NCI-H345 treated with DMSO at 0.1 percent for 48 hours (cell line): Measurements from ENCODE around the gene GPER1.
"Not testable (repeated sequence)": the region's sequence is repeated elsewhere in the genome, so short reads cannot be mapped to it uniquely, and the experiment has no call there.

ENCODE experiments used
- DNase-seq: peaks from one replicate; lab custom pipeline; 2025; ENCODE audit not compliant: unreplicated experiment; lab: John Stamatoyannopoulos, UW

Gene GPER1

DNA sequence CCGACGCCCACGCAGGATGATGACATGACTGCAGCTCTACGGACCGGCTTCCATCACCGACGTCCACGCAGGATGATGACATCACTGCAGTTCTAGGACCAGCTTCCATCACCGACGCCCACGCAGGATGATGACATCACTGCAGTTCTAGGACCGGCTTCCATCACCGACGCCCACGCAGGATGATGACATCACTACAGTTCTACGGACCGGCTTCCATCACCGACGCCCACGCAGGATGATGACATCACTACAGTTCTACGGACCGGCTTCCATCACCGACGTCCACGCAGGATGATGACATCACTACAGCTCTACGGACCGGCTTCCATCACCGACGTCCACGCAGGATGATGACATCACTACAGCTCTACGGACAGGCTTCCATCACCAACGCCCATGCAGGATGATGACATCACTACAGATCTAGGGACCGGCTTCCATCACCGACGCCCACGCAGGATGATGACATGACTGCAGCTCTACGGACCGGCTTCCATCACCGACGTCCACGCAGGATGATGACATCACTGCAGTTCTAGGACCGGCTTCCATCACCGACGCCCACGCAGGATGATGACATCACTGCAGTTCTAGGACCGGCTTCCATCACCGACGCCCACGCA, 28.6 kb downstream of the GPER1 start:
- not testable (repeated sequence) for DNase-seq

DNA sequence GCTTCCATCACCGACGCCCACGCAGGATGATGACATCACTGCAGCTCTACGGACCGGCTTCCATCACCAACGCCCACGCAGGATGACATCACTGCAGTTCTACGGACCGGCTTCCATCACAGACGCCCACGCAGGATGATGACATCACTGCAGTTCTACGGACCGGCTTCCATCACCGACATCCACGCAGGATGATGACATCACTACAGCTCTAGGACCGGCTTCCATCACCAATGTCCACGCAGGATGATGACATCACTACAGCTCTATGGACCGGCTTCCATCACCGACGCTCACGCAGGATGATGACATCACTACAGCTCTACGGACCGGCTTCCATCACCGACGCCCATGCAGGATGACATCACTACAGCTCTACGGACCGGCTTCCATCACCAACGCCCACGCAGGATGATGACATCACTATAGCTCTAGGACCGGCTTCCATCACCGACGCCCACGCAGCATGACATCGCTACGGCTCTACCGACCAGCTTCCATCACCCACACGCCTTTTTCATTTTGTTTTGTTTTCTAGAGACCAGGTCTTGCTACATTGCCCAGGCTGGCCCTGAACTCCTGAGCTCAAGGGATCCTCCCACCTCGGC, 29.5 kb downstream of the GPER1 start:
- DNase-seq = no peak

DNA sequence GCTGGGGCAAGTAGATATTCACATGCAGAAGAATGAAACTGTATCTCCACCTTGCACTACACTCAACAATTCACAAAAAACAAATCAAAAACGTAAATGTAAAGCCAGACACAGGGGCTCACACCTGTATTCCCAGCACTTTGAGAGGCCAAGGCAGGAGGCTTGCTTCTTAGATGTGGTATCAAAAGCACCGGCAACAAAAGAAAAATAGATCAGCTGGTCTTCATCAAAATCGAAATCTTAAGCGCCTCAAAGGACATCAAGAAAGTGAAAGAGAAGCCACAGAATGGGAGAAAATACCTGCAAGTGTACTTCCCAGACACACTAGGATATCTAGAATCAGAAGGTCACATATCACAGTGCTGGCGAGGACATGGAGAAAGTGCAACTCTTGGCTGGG, 31.3 kb downstream of the GPER1 start:
- DNase-seq = no peak

DNA sequence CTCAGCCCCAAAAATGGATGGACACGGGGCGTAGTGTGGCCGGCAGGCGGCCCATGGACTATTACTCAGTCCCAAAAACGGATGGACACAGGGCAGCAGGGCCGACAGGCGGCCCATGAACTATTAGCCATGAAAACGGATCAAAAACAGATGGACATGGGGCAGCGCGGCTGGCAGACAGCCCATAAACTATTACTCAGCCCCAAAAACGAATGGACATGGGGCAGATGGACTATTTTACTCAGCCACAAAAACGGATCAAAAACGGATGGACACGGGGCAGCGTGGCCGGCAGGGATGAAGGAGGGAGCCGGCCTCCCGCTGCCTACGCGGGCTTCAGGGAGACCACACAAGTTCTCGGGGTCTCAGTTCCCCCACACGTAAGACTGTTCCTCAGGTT, 32.9 kb downstream of the GPER1 start:
- DNase-seq = no peak

DNA sequence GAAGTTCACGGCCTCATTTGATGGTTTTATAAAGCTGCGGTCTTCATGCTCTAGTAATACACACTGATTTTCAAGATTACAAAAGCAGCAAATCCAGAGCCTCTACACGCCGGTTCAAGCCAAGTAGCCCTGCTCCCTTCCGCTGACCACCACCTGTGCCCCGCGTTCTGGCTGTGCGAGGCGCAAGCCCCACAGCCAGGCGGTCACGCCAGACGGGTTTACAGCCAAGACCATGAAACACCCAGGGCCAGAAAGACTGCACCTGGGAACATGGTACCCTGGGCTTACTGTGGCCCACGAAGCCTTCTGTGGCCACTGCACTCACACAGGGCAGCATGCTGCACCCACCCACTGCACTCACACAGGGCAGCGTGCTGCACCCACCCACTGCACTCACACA, 33.6 kb downstream of the GPER1 start:
- DNase-seq = no peak

DNA sequence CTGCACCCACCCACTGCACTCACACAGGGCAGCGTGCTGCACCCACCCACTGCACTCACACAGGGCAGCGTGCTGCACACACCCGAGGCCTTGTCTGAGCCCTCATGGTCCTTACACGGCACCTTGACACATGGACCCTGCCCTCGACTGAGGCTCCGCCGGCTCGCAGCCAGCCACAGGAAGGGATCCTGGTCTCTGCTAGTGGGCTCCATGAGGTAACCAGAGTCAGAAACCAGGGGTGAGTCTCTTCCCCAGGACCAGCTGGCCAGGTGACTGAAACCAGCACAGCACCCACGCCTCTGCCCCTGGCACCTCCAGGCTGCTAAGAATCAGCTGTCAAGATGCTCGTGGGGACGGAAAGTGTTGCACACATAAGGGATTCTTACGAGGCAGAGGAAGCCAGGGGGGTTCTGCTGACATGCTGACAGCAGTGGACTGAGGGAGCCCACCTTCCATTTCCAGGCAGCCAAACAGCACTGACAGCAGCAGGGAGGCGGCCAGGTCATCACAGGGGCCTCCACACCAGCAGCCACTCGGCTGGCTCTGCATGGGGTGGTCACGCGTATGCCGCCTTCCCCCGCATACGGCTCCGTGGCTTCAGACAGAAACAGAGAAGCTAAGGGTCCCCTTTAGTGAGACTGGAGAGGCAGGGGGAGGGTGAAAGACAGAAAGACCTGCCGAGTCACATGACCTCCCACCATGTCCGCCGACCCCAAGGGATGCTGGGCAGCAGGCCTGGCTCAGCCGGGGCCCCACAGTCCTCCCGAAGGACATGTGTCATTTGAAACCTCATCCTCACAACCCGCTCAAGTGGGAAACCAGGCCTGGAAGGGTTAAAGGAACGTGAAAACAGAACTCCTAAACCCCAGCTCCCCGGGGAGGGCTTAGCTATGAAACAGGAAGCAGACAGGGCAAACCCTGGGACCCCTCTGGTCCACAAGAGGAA, 34.2 kb downstream of the GPER1 start:
- DNase-seq = no peak

DNA sequence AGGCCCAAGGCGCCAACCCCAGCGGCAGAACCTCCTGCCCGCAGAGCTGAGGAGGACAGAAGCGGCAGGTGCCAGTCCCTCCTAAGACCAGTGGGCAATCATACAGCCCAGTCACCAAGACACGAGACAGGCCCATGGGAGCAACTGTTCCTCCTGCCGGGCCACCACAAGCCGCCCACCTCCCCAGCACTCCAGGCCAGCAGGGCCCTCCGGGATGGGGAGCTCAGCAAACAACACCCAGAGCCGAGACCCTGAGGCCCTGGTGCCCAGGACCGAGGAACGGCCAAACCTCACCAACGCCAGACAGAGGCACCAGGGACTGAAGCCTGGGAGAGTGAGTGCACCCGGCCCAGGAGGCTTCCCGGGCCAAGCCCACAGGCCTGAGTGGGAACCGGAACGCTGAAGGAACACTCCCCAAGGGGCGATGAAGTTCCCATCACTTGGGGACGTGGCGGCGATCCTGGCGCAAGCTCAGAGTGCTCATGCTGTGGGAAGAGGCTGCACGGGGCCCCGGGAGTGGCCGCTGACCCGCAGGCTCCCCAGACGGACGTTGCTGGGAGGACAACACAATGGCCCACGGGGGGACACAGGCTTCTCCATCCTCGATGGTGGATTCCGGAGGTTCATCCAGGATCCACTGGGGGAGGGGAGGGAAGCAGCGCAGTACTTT, 35.1 kb downstream of the GPER1 start:
- no peak for DNase-seq

DNA sequence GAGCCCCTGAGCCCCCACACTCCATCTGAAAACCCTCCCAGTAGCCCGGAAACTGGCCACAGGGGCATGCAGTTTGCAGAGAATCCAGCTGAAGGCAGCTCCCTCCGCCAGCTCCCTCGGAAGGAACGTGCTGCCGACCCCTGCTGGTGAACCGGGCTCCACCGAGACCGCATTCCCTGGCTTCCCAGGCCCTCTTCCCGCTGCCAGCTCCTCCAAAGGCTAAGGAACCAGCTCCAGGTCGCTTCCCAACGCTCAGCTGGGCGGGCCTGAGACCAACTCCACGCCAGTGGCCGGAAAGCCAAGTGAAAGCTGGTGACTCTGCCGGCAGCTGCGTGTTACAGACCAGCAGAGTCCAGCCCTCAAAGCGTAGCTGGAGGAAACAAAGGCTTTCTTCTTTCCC, 35.8 kb downstream of the GPER1 start:
- no peak for DNase-seq

DNA sequence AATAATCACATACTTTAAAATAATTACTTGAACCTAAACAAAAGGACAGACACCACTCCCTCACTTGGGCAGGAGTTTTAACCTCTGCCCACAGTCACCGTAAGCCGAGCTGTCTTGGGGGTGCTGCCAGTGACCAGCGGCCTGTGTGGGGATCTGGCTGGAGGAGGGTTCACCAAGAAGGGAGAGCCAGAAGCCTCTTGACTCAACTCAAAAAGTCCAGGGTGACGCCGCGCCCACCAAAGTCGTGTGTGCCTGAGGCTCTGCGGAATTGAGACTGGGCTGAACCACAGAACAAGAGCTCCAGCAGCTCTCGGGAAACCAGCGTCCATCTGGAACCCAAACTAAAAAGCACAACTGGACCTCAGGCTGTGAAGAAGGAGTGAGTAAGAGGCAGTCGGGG, 36.3 kb downstream of the GPER1 start:
- DNase-seq = no peak

DNA sequence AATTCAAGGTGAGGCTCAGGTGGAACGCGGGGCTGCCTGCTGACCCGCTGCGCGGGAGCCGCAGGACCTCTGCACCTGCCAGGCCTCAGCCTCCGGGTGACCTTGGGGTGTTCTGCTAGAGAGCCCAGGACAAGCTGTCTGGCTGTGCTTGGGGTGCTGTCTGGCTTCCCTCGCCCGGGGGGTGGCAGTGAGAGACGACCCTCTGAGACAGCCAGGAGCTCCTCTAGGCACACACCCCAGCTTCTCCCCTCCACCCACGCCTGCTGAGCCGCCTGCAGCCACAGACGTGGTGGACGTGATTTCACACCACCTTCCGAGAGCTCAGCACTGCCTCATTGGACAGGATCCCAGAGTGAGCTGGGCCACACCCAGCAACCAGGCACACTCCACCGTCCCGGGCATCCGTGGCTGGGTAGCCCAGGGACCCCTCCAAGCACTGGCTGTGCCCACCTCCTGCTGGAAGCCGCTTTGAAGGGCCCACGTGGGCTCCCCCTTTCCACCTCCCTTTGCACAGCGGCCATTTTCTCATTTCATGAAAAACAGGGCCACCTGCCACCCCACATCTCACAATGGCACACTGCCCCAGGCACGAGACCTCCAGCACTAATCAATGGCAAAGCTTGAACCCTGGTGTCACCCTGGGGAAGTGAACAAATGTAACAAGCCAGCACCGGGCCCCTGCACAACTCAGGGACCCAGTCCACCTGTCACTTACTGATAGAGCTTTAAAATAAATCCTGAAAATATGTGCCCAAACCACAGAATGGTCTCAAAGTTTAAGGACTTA, 37.1 kb downstream of the GPER1 start:
- no peak for DNase-seq

DNA sequence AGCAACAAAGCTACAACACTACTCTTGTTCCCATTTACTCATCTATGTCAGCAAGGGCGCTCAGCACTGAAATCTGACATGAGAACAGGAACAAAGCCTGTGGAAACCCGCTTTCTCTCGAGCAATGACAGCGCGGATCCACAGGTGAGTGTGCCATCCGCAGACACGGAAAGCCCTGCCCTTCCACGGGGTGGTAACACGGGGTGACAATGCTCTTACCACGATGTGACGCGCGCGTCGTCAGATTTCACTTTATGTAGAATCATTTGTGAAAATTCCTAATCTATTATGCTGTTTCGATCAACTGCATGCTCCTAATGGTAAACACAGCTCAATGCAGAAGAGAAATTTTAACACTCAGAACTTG, 37.7 kb downstream of the GPER1 start:
- DNase-seq = no peak

DNA sequence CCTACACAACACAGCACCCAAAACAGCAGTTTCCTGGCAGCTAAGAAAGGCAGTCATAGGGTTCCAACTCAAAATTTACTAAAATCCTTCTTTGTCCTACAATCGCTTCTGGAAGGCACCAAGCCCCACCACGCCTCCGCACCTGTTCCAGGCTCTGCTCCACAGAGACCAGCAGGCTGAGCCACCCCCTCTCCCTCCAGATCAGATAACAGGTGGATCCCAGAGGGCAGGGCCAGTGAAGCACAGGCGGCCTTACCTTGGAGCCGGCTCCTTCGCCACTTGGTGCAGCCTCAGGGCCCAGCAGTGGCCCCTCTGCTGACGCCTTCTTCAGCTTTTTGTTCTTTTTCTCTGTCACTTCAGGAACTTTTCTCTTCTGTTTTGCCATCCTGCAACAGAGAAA, 39.1 kb downstream of the GPER1 start:
- DNase-seq = no peak

DNA sequence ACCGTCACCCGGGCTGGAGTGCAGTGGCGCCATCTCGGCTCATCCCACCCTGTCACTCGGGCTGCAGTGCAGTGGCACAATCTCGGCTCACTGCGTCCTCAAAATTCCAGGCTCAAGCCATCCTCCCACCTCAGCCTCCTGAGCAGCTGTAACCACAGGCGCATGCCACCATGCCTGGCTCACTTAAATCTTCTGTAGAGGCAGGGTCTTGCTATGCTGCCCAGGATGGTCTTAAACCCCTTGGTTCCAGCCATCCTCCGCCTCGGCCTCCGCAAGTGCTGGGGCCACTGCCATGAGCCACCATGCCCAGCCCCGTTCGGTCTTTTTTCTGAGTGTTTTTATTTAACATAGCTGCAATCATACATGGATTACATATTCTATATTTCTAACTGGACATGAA, 41.5 kb downstream of the GPER1 start:
- no peak for DNase-seq

DNA sequence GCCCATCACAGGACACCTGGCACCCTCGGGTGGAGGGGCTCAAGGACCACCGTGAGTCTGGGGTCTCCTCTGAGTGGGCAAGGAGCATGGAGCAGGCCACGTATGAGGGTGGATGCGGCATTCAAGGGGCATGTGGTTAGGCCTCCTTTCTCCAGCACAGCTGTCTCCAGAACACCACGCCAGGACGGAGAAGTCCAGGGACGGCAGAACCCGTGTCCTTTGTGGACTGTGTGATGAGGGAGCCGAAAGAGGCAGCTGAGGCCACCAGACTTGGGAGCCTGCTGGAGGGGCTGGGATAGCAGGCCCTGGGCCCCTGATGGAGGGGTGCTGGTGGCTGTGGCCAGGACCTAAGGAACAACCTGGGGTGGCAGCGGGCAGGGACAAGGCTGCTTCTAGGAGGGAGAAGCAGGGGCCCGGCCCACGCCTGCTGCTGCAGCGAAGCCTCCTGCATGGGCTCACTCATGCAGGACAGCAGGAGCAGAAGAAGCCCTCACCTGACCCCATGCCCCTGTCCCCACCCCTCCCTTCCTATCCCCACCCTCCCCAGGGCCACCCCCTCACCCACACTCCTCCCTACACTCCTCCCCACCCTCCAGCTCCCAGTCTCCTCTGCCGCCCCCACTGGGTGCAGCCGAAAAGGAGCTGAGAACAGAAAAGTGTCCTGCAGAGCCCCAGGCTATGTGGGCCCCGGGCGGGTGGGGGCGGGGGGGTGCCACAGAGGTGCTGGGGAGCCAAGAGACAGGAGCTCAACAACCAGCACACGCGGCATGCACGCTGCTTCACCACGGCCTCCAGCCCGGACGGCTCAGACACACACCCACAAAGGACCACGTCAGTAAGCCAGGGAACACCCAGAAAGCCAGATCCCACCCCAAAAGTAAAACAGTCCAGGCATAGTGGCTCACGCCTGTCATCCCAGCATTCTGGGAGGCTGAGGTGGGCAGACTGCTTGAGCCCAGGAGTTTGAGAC, 42.4 kb downstream of the GPER1 start:
- DNase-seq = no peak

DNA sequence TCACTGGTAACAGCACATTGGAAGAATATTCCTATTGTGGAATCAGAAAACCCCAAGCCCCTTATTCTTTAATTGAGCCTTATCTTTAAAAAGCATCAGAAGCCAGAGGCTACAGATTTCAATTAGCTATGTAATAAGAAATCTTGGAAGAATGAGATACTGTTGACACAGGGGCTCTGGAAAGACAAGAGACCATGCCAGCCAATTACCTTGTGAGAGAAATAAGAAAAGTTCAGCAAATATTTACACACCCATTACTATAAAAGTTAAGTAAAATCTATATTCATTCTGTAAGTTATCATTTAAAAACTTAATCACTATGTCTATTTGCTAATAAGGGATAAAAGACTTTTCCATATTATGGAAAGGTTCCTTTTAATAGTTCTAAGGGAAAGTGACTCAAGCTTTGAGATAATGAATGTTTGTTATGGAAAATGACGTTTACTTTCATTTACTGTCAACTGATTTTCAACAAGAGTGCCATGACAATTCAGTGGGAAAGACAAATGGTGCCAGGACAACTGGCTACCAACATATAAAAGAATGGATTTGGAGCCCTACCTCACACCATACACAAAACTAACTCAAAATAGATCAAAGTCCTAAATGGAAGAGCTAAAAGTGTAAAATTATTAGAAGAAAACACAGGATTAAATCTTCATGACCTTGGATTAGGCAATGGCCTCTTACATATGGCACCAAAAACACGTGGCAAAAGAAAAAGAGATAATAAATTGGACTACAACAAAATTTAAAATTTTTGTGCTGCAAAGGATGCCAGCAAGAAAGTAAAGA, 43.8 kb downstream of the GPER1 start:
- DNase-seq = no peak

DNA sequence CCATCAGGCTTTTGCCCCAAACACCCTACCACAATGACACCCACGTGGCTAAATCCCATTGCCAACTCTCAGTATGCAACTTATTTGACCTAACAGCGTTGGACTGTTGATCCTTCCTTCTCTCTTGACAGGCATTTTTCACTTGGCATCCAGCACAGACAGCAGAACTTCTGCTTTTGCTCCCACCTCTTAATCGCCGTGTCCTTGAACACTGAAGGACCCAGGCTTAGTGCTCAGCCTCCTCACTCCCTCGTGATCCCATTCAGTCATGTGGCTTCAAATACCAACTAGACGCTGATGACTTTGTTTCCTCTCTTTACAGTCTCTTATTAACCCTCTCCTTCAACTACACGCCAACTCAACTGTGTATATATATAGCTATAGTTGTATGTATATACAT, 47.0 kb downstream of the GPER1 start:
- DNase-seq = no peak

DNA sequence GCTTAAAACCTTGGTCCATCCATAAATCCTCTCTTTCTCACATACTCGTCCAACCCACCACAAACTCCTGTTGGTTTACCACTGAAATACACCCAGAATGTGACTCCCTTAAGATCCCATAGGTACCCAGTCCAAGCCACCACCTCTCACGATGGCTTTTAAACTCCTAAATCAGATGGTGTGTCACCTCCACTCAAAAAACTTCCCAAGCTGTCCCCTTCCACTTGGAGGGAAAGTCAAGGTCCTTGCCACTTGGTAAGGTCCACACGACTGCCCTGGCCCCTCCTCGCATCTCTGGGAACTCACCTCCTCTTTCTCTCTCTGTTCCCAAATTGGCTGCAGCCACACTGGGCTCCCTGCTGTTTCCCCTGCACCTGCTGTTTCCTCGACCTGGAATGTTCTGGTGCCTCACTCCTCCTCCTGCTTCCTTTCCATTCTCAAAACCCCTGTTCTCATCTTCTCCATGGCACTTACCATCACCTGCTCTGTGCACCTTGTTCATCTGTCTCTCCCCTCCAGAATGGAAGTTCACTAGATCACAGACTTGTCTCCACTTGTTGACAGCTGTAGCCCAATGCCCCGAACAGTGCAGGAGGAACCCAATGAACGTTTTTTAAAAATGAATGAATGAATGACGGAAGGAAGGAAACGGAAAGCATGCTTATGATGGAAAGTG, 49.1 kb downstream of the GPER1 start:
- peak; percentile 23 for DNase-seq

DNA sequence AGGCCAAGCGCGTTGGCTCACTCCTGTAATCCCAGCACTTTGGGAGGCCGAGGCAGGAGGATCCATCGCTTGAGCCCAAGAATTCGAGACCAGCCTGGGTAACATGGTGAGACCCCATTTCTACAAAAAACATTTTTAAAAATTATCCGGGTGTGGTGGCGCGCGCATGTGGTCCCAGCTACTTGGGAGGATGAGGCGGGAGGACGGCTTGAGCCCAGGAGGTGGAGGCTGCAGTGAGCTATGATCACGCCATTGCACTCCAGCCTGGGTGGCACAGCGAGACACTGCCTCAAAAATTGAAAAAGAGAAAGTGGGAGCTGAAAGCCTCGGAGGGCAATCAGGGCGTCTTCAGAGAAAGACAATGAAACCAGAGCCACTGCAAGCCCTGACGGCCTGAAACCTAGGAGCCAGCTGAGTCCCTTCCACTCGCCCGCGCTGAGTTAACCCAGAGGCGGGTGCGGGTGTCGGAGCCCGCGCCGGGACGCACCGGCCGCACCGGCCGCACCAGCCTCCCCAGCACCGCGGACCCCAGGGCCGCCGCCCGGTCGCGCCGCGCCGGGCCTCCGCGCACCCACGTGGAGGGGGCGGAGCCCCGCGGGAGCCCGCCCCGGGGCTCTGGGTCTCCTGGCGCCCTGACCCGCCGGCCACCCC, 49.7 kb downstream of the GPER1 start:
- DNase-seq = peak; percentile 44
